ENCODE results near the gene PPTC7. TPM values are rescaled to one million over a fixed set of nuclear protein-coding genes. Genes with fewer than 3 reads are reported as not detected.

The PPTC7 gene
- total and polyA plus RNA-seq, 2 of the 8 experiments (the other 6 are each of a cell fraction or from before 2014, with no cell fraction given), result 8.1 to 15.9 TPM

DNA sequence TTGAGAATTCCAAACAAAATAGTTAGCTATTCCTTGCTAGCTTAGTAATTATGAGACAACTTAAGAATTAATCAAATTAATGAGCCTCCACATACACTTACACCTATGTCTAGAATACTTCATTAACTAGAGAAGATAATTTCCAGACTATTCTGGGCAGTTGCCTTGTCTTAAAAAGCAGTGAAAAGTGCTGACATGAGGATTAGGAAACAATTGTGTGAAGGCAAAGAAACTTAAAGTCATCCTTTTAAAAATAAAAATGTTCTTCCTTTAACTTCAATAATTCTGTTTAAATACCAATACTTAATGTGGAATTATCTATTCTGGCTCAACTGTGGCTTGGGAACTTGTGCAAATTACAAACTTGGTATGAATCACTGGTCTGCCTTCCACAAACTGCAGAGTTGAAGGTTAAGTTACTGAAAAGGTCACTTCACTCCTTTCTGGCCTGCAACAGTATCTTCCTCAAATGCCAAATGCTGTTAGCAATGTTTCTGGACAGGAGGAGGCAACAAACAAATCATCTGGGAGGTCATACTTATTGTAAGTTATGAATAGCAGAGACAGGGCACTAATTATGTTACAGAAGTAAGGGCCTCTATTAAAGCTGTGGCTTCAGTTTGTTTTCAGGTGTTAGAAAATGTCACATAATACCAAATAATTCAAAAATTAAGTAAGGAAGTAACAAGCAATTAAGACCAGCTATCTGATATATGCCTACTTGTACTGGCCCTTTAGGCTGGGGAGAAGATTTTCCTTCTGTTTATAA is 19.2 kb downstream of the PPTC7 start:
- 0 out of 4 replicates have a peak, but pooled peaks cover 0 to 7% of the 10 kb centered on the region in 2 experiments for H3K9me3 ChIP-seq (ENCODE audit: insufficient read depth in 2 of 2, low read depth in 1 of 2, low read length in 1 of 2)
- H4K8ac ChIP-seq (ENCODE audit: extremely low read depth, insufficient read depth, low read length), result no peak overlapping the region
- POLR2A ChIA-PET (ENCODE audit: partially characterized antibody), result interaction anchor here (0.6 to 0.7 kb wide), 2 partner anchors 15 to 163 kb away, joined by 3 to 4 read pairs; no protein-coding TSS in a partner anchor
- H3K79me2 ChIP-seq (ENCODE audit: control insufficient read depth in 1 of 2, insufficient read depth in 2 of 2, low read length in 2 of 2), result peaks cover 0 to 82% of the 10 kb centered on the region in 2 experiments; a peak in 2 of 4 replicates
- no peak overlapping the region for H3K23ac ChIP-seq (ENCODE audit: insufficient read length)
- H2BK12ac ChIP-seq (ENCODE audit: low read depth, low read length), result no peak overlapping the region
- no peak for FAIRE-seq
- no peaks in the 10 kb centered on the region for H3K27me3 ChIP-seq (replicated peaks in 1 of 4; ENCODE audit: control insufficient read depth in 3 of 4, extremely low read depth in 1 of 4, insufficient read depth in 3 of 4, low read length in 3 of 4)
- no peak overlapping the region for H3K14ac ChIP-seq (ENCODE audit: insufficient read length)
- no peak overlapping the region for H2BK15ac ChIP-seq (ENCODE audit: low read length)
- H3K79me1 ChIP-seq (ENCODE audit: low read depth, low read length), result peaks cover 4% of the 10 kb centered on the region; the same call in 1 of the 2 replicates
- H4K20me1 ChIP-seq (replicated peaks in 1 of 2; ENCODE audit: control insufficient read depth in 1 of 2, insufficient read depth in 2 of 2, low read length in 2 of 2), result peaks cover 2 to 5% of the 10 kb centered on the region in 2 experiments
- no peak overlapping the region for H3K4me3 ChIP-seq (ENCODE audit: extremely low read depth in 1 of 4, insufficient read depth in 2 of 4, low read depth in 3 of 4, low read length in 4 of 4)
- no peak overlapping the region for H4K91ac ChIP-seq (replicated peaks; ENCODE audit: insufficient read length, low read length)
- H3K4me1 ChIP-seq (replicated peaks in 1 of 4; ENCODE audit: control insufficient read depth in 3 of 4, insufficient read depth in 4 of 4, low read length in 3 of 4), result no peaks in the 10 kb centered on the region; a peak in 2 of 7 replicates
- no peak overlapping the region for H3K4ac ChIP-seq (replicated peaks; ENCODE audit: insufficient read length, low read depth, low read length)
- H3K56ac ChIP-seq (replicated peaks; ENCODE audit: insufficient read length, low read depth, low read length), result no peak overlapping the region
- no peaks in the 10 kb centered on the region; the same call in 1 of the 2 replicates for H3K23me2 ChIP-seq (ENCODE audit: low read depth, low read length)
- no peak overlapping the region for H2BK120ac ChIP-seq (replicated peaks; ENCODE audit: low read depth, low read length)
- no peak overlapping the region for H3K9ac ChIP-seq (replicated peaks in 1 of 4; ENCODE audit: extremely low read depth in 1 of 4, low read depth in 3 of 4, low read length in 3 of 4)
- H3K4me2 ChIP-seq (ENCODE audit: insufficient read depth in 1 of 2, low read depth in 2 of 2, low read length in 2 of 2), result no peak overlapping the region
- no peak overlapping the region for H2BK5ac ChIP-seq (ENCODE audit: low read depth, low read length)
- H2AK5ac ChIP-seq (ENCODE audit: low read depth, low read length), result no peak overlapping the region
- no peak overlapping the region for H4K5ac ChIP-seq (ENCODE audit: insufficient read length, low read depth, low read length)
- H3K18ac ChIP-seq (ENCODE audit: extremely low read depth, low read length), result no peak overlapping the region
- no peak for DNase-seq (ENCODE audit: low read depth in 1 of 2, low spot score in 2 of 2)
- H2AFZ ChIP-seq (ENCODE audit: low read length), result no peak overlapping the region
- H2BK20ac ChIP-seq (ENCODE audit: low read length), result no peak overlapping the region
- CTCF ChIA-PET (ENCODE audit: partially characterized antibody), result interaction anchor here (0.9 to 1.7 kb wide), 3 partner anchors 8 to 26 kb away, joined by 5 to 6 read pairs (median 5); no protein-coding TSS in a partner anchor
- no peak overlapping the region for H3K27ac ChIP-seq (ENCODE audit: low read depth, low read length)
- no peaks in the 10 kb centered on the region for H3K36me3 ChIP-seq (ENCODE audit: control insufficient read depth in 2 of 4, insufficient read depth in 4 of 4, low read length in 3 of 4)
- TF ChIP-seq, protein P1, sequence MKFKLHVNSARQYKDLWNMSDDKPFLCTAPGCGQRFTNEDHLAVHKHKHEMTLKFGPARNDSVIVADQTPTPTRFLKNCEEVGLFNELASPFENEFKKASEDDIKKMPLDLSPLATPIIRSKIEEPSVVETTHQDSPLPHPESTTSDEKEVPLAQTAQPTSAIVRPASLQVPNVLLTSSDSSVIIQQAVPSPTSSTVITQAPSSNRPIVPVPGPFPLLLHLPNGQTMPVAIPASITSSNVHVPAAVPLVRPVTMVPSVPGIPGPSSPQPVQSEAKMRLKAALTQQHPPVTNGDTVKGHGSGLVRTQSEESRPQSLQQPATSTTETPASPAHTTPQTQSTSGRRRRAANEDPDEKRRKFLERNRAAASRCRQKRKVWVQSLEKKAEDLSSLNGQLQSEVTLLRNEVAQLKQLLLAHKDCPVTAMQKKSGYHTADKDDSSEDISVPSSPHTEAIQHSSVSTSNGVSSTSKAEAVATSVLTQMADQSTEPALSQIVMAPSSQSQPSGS (IDR thresholded peaks at IDR 0.05; ENCODE audit: low read length), result no peak
- TF ChIP-seq CEBPB (IDR thresholded peaks at IDR 0.05; ENCODE audit: low read depth, low read length) (no peak), MAFK (IDR thresholded peaks at IDR 0.05; ENCODE audit: low read depth, low read length) (no peak), BACH1 (IDR thresholded peaks at IDR 0.05; ENCODE audit: low read length) (no peak), SRF (IDR thresholded peaks at IDR 0.05; ENCODE audit: low read depth, low read length) (no peak), GABPA (IDR thresholded peaks at IDR 0.05; ENCODE audit: borderline replicate concordance, insufficient read depth, low read length) (no peak), SP1 (IDR thresholded peaks at IDR 0.05; ENCODE audit: low read depth, low read length) (no peak), TAF1 (IDR thresholded peaks at IDR 0.05; ENCODE audit: low read depth, low read length) (no peak)
- TF ChIP-seq, protein P2, sequence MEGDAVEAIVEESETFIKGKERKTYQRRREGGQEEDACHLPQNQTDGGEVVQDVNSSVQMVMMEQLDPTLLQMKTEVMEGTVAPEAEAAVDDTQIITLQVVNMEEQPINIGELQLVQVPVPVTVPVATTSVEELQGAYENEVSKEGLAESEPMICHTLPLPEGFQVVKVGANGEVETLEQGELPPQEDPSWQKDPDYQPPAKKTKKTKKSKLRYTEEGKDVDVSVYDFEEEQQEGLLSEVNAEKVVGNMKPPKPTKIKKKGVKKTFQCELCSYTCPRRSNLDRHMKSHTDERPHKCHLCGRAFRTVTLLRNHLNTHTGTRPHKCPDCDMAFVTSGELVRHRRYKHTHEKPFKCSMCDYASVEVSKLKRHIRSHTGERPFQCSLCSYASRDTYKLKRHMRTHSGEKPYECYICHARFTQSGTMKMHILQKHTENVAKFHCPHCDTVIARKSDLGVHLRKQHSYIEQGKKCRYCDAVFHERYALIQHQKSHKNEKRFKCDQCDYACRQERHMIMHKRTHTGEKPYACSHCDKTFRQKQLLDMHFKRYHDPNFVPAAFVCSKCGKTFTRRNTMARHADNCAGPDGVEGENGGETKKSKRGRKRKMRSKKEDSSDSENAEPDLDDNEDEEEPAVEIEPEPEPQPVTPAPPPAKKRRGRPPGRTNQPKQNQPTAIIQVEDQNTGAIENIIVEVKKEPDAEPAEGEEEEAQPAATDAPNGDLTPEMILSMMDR (IDR thresholded peaks at IDR 0.05; ENCODE audit: control extremely low read depth in 1 of 3, insufficient read depth in 1 of 3, low read depth in 1 of 3, low read length in 3 of 3), result no peak
